HFFc6 (cell line): ENCODE data around the gene PRPF40A. TPM values are rescaled to one million over a fixed set of nuclear protein-coding genes. Genes with fewer than 3 reads are reported as not detected.

Source experiments
- DNase-seq: peaks from one replicate; pipeline ENCODE4 v3.0.0-alpha.2; 2018
- H3K27ac Mint-ChIP-seq: 2 replicates; pipeline ENCODE4 v1.8.0; 2020; ENCODE audit warnings: mild to moderate bottlenecking, mixed read lengths
- H3K27me3 Mint-ChIP-seq: 2 replicates; pipeline ENCODE4 v1.8.0; 2021; ENCODE audit warnings: mild to moderate bottlenecking, moderate library complexity, mixed read lengths; ENCODE audit not compliant: insufficient read depth
- H3K36me3 Mint-ChIP-seq: 2 replicates; pipeline ENCODE4 v1.8.0; 2021; ENCODE audit warnings: low read depth, mixed read lengths
- H3K4me1 Mint-ChIP-seq: 2 replicates; pipeline ENCODE4 v1.8.0; 2020; ENCODE audit warnings: low read depth, mixed read lengths
- H3K4me3 Mint-ChIP-seq: 2 replicates; pipeline ENCODE4 v1.8.0; 2020; ENCODE audit warnings: mild to moderate bottlenecking, moderate library complexity, mixed read lengths
- H3K9me3 Mint-ChIP-seq: 2 replicates; pipeline ENCODE4 v1.8.0; 2020; ENCODE audit warnings: mild to moderate bottlenecking, mixed read lengths
- CTCF ChIP-seq: fragments of 200-600 bp; sonication (generic); IDR thresholded peaks from 2 replicates; pipeline ENCODE4 v1.5.0; 2021; ENCODE audit warnings: antibody characterized with exemption, mild to moderate bottlenecking
- total RNA-seq, 6 experiments: library from RNA; stranded (reverse); fragmentation: NEBNext Ultra II Directional; extraction: Animal tissue kit (Norgen Biotek cat#: 25700); gene quantifications; 2 replicates in 1 of 6; 3 replicates in 5 of 6; pipeline ENCODE4 v1.2.3, GENCODE V29; 2021

Gene PRPF40A
- total RNA-seq, 6 experiments from 2014 or later: 88.8 to 105 (median 99.1) TPM

GRCh38 chr2:152650768-152651371 is 66.4 kb downstream of the PRPF40A start:
- Mint-ChIP-seq H3K4me1 (peaks cover 25% of the 10 kb centered on the region), H3K27ac (no peak overlapping the region; the same call in 1 of the 2 replicates), H3K9me3 (no peaks in the 10 kb centered on the region), H3K36me3 (peaks cover 16% of the 10 kb centered on the region), H3K27me3 (no peaks in the 10 kb centered on the region), H3K4me3 (no peak overlapping the region)
- no peak for DNase-seq
- no peak for TF ChIP-seq CTCF

- no peak overlapping the region for H3K4me3 Mint-ChIP-seq
- no peak for DNase-seq
- H3K36me3 Mint-ChIP-seq: peaks cover 23% of the 10 kb centered on the region
- peaks cover 31% of the 10 kb centered on the region for H3K4me1 Mint-ChIP-seq
- no peaks in the 10 kb centered on the region for H3K9me3 Mint-ChIP-seq
- no peaks in the 10 kb centered on the region for H3K27me3 Mint-ChIP-seq
- no peak for TF ChIP-seq CTCF
- H3K27ac Mint-ChIP-seq: no peak overlapping the region; the same call in 1 of the 2 replicates
These were observed 67.3 kb downstream of the PRPF40A start for GRCh38 chr2:152649997-152650396.

GRCh38 chr2:152648336-152648735 is 68.9 kb downstream of the PRPF40A start:
- Mint-ChIP-seq H3K36me3 (peaks cover 26% of the 10 kb centered on the region), H3K4me3 (no peak overlapping the region), H3K27me3 (no peaks in the 10 kb centered on the region), H3K27ac (peak overlapping the region; percentile 88), H3K4me1 (peaks cover 31% of the 10 kb centered on the region), H3K9me3 (no peaks in the 10 kb centered on the region)
- peak; percentile 64 for TF ChIP-seq CTCF
- no peak for DNase-seq

- Mint-ChIP-seq H3K27ac (peak overlapping the region; percentile 88), H3K4me1 (peaks cover 31% of the 10 kb centered on the region), H3K4me3 (peak overlapping the region; percentile 62), H3K27me3 (no peaks in the 10 kb centered on the region), H3K36me3 (peaks cover 26% of the 10 kb centered on the region), H3K9me3 (no peaks in the 10 kb centered on the region)
- DNase-seq: no peak
- TF ChIP-seq CTCF: no peak
These were observed 69.7 kb downstream of the PRPF40A start for GRCh38 chr2:152647552-152647951.

GRCh38 chr2:152646775-152647174 is 70.5 kb downstream of the PRPF40A start:
- peak overlapping the region; percentile 62 for H3K4me3 Mint-ChIP-seq
- peak overlapping the region; percentile 88 for H3K27ac Mint-ChIP-seq
- TF ChIP-seq CTCF: no peak
- no peaks in the 10 kb centered on the region for H3K9me3 Mint-ChIP-seq
- peaks cover 30% of the 10 kb centered on the region for H3K36me3 Mint-ChIP-seq
- no peaks in the 10 kb centered on the region; the same call in 1 of the 2 replicates for H3K27me3 Mint-ChIP-seq
- DNase-seq: peak; percentile 95
- peaks cover 31% of the 10 kb centered on the region for H3K4me1 Mint-ChIP-seq
